GM19043 (cell line): ENCODE data around the gene SULT1A4.
A peak's percentile ranks its signal among the peaks of the same experiment; 100 is the strongest.
"Not testable (repeated sequence)": the region's sequence is repeated elsewhere in the genome, so short reads cannot be mapped to it uniquely, and the experiment has no call there.

Experiments
- ATAC-seq: cut with Tn5 transposase; IDR thresholded peaks from one replicate; pipeline ENCODE4 v1.9.1; 2021; ENCODE audit warnings: low read depth; ENCODE audit not compliant: unreplicated experiment

Gene SULT1A4

GRCh38 chr16:29459706-29460646, at the start of gene SULT1A4:
SULT1A4 (plus strand) TSS chr16:29459913; CDS start chr16:29461386, 1,473 bp downstream.
- ATAC-seq = not testable (repeated sequence)

- not testable (repeated sequence) for ATAC-seq
Measured at GRCh38 chr16:29423587-29423986, 36.1 kb upstream of the SULT1A4 start.

GRCh38 chr16:29425390-29425789, 34.3 kb upstream of the SULT1A4 start:
- ATAC-seq = not testable (repeated sequence)

- ATAC-seq = not testable (repeated sequence)
Measured at GRCh38 chr16:29453754-29454153, 6.0 kb upstream of the SULT1A4 start.

GRCh38 chr16:29454269-29454668, 5.4 kb upstream of the SULT1A4 start, which contains the start of the genes BOLA2 and SLX1B:
BOLA2 (minus strand) TSS chr16:29454351; CDS start chr16:29454253, 98 bp downstream.
SLX1B (plus strand) TSS chr16:29454533.
- peak; percentile 84 for ATAC-seq

- peak; percentile 60 for ATAC-seq
Measured at GRCh38 chr16:29454828-29455227, 4.9 kb upstream of the SULT1A4 start.

GRCh38 chr16:29457660-29458059, 2.1 kb upstream of the SULT1A4 start:
- not testable (repeated sequence) for ATAC-seq

GRCh38 chr16:29460647-29461030, 926 bp downstream of the SULT1A4 start:
- ATAC-seq = not testable (repeated sequence)

- not testable (repeated sequence) for ATAC-seq
Measured at GRCh38 chr16:29465985-29466824, 6.5 kb downstream of the SULT1A4 start.

- ATAC-seq = not testable (repeated sequence)
Measured at GRCh38 chr16:29466904-29467303, 7.2 kb downstream of the SULT1A4 start.

- not testable (repeated sequence) for ATAC-seq
Measured at GRCh38 chr16:29467654-29468366, 8.1 kb downstream of the SULT1A4 start.

GRCh38 chr16:29469660-29470059, 9.9 kb downstream of the SULT1A4 start:
- not testable (repeated sequence) for ATAC-seq

- not testable (repeated sequence) for ATAC-seq
Measured at GRCh38 chr16:29472065-29472464, 12.4 kb downstream of the SULT1A4 start.

GRCh38 chr16:29482276-29482675, 22.6 kb downstream of the SULT1A4 start:
- ATAC-seq = not testable (repeated sequence)

GRCh38 chr16:29506308-29506707, 46.6 kb downstream of the SULT1A4 start, which contains the start of gene NPIPB12:
NPIPB12 (minus strand) TSS chr16:29506408.
- not testable (repeated sequence) for ATAC-seq
